Activated T-cell treated with anti-CD3 and anti-CD28 coated beads, Interleukin-2, amount 50 U/mL, for 24 hours (primary cell): Measurements from ENCODE around the gene GLO1.
A peak's percentile ranks its signal among the peaks of the same experiment; 100 is the strongest.

Experiments used
- DNase-seq: peaks from one replicate; pipeline ENCODE4 v3.0.0-alpha.2; 2020
- H3K27ac Mint-ChIP-seq: 2 replicates; pipeline ENCODE4 v1.8.0; 2020; ENCODE audit warnings: mild to moderate bottlenecking, mixed read lengths
- H3K27me3 Mint-ChIP-seq: 2 replicates; pipeline ENCODE4 v1.8.0; 2020; ENCODE audit warnings: mixed read lengths
- H3K36me3 Mint-ChIP-seq: 2 replicates; pipeline ENCODE4 v1.8.0; 2020; ENCODE audit warnings: low read depth, mixed read lengths
- H3K4me1 Mint-ChIP-seq: 2 replicates; pipeline ENCODE4 v1.8.0; 2020; ENCODE audit warnings: low read depth, mixed read lengths
- H3K4me3 Mint-ChIP-seq: 2 replicates; pipeline ENCODE4 v1.8.0; 2020; ENCODE audit warnings: mild to moderate bottlenecking, moderate library complexity, mixed read lengths
- H3K9me3 Mint-ChIP-seq: 2 replicates; pipeline ENCODE4 v1.8.0; 2020; ENCODE audit warnings: mixed read lengths

GLO1 gene

DNA sequence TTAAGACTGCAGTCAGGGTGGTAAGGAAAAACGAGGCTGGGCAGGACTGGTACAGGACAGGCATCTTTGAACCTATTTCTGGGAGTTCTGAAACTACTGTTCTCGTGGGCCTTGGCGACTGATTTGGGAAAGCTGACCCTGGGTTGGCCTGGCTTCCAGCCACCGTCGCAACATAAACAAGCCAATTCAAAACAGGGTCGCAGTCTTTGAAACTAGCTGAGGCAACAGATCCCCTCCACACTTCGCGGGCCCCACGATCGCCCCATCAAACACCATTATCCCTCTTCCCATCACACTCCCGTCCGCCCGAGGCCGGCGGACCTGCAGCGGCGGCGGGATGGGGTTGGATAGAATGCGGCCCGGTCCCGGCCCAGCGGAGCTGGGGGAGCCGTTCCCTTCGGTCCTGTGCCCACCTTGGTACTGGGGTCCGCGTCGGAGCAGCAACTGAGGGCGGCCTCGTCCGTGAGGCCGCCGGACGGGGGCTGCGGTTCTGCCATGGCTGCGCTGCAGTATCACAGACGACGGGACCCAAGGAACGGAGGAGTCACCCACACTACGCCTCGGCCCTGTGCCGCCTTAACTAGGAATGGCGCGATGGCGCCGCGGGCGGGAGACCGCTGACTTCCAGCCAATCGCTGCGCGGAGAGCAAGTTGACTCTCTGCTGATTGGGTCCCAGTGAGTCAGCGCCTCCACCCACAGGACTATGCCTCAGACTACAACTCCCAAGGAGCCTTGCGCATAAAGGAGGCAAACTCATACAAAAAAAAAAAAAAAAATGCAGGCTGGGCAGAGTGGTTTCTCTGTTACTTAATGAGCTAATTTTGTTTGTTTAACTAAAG, at the start of gene GLO1:
TSS of gene GLO1 (minus strand) at position 588 of the 840 bp plus-strand sequence. CDS start at position 497, 91 bp downstream.
- Mint-ChIP-seq H3K4me1 (peaks cover 43% of the 10 kb centered on the region), H3K4me3 (peak within 1 kb of the TSS; percentile 86), H3K9me3 (peaks cover 7% of the 10 kb centered on the region), H3K27ac (peak within 1 kb of the TSS; percentile 92), H3K27me3 (peaks cover 14% of the 10 kb centered on the region), H3K36me3 (peaks cover 51% of the 10 kb centered on the region)
- peak; percentile 95 for DNase-seq

DNA sequence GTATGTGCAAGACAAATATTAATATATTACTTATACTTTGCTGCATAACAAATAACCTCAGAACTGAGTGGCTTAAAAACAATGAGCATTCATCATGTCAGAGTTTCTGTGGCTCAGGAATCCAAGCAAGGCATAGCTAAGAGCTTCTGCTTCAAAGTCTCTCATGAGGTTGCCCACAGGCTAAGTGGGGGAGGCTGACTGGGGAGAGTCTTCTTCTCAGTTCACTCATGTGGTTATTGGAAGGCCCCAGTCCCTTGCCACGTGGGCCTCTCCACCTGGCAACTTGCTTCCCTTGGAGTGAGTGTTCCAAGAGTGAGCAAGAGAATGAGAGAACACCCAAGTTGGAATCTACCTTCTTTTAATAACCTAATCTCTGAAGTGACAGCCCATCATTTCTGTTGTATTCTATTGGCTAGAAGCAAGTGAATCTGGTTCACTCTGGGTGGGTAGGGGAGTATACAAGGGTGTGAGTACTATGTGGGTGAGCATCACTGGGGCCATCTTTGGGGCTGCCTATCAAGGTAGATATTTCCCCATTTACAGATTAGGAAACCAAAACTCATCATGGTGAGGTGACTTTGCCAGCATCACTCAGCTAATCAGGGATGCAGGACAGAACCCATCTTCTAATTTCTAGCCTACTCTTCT, 48.1 kb upstream of the GLO1 start:
- H3K27me3 Mint-ChIP-seq, result peaks cover 19% of the 10 kb centered on the region
- H3K36me3 Mint-ChIP-seq, result no peaks in the 10 kb centered on the region
- peaks cover 37% of the 10 kb centered on the region for H3K4me1 Mint-ChIP-seq
- peak overlapping the region; percentile 73 for H3K27ac Mint-ChIP-seq
- DNase-seq, result peak; percentile 37
- H3K9me3 Mint-ChIP-seq, result no peaks in the 10 kb centered on the region
- no peak overlapping the region for H3K4me3 Mint-ChIP-seq

DNA sequence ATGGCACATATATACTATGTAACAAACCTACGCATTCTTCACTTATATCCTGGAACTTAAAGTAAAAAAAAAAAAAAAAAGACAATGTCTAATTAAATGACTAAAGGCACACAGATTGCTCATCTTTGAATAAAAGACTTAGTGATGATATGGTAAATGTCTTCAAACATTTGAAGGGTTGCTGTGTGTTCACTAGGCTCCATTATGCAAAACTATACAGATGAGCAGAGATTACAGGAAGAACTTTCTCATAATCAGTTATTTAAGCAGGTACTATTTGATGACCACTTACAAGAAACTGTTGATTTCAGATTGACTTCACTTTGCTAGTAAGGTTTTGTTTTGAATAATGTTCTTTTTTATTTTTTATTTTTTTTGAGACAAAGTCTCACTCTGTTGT, 46.5 kb upstream of the GLO1 start:
- H3K4me1 Mint-ChIP-seq, result peaks cover 22% of the 10 kb centered on the region
- H3K27ac Mint-ChIP-seq, result no peak overlapping the region
- no peaks in the 10 kb centered on the region for H3K9me3 Mint-ChIP-seq
- DNase-seq, result no peak
- no peak overlapping the region for H3K4me3 Mint-ChIP-seq
- H3K36me3 Mint-ChIP-seq, result no peaks in the 10 kb centered on the region
- peaks cover 25% of the 10 kb centered on the region for H3K27me3 Mint-ChIP-seq

DNA sequence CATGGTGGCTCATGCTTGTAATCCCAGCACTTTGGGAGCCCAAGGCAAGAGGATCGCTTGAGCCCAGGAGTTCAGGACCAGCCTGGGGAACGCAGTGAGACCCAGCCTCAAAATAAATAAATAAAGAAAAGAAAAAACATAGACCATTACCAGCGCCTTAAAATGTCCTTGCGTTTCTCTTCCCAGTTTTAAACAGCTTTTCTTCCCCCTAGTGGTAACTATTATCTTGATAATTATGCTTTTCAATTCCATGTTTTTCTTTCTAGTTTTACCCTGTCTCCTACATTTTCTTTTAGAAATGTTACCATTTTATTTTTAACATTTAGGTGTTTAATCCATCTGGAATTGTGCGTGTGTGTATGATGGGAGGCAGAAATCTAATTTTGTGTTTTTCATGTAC, 36.6 kb upstream of the GLO1 start:
- Mint-ChIP-seq H3K9me3 (peaks cover 5% of the 10 kb centered on the region), H3K4me1 (no peaks in the 10 kb centered on the region), H3K36me3 (no peaks in the 10 kb centered on the region), H3K27ac (no peak overlapping the region), H3K27me3 (peaks cover 60% of the 10 kb centered on the region), H3K4me3 (no peak overlapping the region)
- no peak for DNase-seq

DNA sequence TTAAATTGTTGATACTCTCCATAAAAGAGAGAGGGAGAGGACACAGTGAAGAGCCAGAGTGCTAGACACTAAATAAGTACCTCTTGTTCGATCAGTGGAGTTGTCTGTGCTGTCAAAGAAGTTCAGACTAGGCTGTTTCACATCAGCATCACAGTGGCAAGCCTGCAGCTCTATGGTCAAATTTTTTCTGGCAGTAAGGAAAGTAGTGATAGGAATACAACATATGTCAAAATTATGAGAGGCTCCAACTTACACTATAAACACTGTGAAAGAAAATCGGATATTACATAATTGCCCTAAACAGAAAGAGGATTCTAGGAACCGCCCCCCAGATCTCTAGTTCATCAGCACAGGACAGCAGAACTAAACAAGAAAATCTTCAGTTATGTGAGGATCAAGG, 35.3 kb upstream of the GLO1 start:
- peaks cover 56% of the 10 kb centered on the region for H3K27me3 Mint-ChIP-seq
- no peak overlapping the region for H3K27ac Mint-ChIP-seq
- H3K4me3 Mint-ChIP-seq, result no peak overlapping the region
- no peak for DNase-seq
- no peaks in the 10 kb centered on the region for H3K4me1 Mint-ChIP-seq
- peaks cover 5% of the 10 kb centered on the region for H3K9me3 Mint-ChIP-seq
- no peaks in the 10 kb centered on the region for H3K36me3 Mint-ChIP-seq

DNA sequence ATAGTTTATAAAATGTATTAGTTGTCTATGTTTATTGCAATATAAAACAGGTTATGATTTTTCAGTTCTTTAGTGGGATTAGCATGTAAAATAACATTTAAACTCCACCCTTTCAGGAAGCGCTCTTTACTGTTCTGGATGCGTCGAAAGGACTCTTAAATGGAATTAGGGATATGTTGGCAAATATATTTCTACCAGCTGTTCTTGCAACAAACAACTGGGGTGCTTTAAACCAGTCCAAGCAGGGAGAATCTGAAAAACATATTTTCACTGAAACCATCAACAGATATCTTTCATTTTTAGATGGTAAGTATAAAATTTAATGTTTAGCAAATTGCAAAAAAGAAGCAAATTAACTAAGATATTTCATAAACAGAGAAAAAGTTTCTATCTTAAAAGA, 34.0 kb upstream of the GLO1 start:
- Mint-ChIP-seq H3K9me3 (peaks cover 5% of the 10 kb centered on the region), H3K4me1 (no peaks in the 10 kb centered on the region), H3K4me3 (no peak overlapping the region), H3K36me3 (no peaks in the 10 kb centered on the region), H3K27ac (no peak overlapping the region), H3K27me3 (peaks cover 57% of the 10 kb centered on the region)
- DNase-seq, result no peak

DNA sequence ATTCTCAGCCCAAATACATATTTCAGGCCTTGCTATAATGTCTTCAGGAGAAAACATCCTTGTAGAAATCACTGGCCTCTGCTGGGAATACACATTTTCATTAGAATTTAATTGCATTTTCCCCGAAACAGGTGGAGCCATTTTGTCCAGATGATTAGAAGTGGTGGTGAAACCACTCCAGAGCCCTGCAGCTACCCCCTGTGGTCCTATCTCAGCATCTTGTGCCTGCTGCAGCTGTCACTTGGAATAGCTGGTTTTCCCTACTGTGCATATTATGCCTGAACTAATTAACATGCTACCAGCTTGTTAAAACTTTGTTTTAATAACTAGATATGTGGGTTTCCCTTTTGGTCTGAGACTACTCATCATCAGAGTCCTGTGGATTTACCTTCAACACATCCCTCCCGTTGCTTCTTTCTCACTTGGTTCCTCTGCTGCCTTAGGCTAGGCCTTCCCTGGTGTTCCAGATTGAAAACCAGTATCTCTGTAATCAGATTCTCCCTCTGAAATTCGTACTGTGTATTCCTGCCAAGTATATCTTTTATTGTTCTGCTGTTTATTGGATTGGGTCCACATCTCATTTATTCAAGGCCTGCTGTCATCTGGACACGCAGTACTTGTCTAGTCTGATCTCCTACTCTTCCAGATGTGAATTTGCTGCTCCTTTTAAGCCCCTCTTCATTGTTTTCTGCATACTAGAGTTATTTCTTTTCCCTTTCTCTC, 27.4 kb upstream of the GLO1 start:
- peaks cover 10% of the 10 kb centered on the region for H3K4me1 Mint-ChIP-seq
- H3K27ac Mint-ChIP-seq, result no peak overlapping the region
- no peak overlapping the region for H3K4me3 Mint-ChIP-seq
- no peak for DNase-seq
- peaks cover under 1% of the 10 kb centered on the region for H3K9me3 Mint-ChIP-seq
- no peaks in the 10 kb centered on the region for H3K36me3 Mint-ChIP-seq
- H3K27me3 Mint-ChIP-seq, result peaks cover 11% of the 10 kb centered on the region

DNA sequence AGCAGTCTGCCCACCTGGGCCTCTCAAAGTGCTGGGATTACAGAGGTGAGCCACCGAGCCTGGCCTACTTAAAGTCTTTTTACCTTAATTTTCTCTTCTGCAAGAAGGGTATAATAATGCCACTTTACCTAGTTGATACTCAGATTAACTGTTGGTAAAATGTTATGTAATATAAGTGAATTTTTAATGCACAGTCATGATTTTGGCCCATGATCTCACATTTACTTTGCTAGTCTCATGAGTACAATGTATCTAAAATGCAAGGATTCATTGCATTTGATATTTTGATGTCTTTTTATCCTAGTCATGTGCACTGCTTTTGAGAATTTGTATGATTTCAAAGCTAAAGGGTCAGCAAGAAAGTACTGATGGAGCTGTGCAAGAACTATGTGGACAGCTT, 25.3 kb upstream of the GLO1 start:
- DNase-seq, result no peak
- Mint-ChIP-seq H3K4me3 (no peak overlapping the region), H3K36me3 (no peaks in the 10 kb centered on the region), H3K9me3 (no peaks in the 10 kb centered on the region), H3K4me1 (peaks cover 11% of the 10 kb centered on the region), H3K27ac (no peak overlapping the region), H3K27me3 (peaks cover 5% of the 10 kb centered on the region)

DNA sequence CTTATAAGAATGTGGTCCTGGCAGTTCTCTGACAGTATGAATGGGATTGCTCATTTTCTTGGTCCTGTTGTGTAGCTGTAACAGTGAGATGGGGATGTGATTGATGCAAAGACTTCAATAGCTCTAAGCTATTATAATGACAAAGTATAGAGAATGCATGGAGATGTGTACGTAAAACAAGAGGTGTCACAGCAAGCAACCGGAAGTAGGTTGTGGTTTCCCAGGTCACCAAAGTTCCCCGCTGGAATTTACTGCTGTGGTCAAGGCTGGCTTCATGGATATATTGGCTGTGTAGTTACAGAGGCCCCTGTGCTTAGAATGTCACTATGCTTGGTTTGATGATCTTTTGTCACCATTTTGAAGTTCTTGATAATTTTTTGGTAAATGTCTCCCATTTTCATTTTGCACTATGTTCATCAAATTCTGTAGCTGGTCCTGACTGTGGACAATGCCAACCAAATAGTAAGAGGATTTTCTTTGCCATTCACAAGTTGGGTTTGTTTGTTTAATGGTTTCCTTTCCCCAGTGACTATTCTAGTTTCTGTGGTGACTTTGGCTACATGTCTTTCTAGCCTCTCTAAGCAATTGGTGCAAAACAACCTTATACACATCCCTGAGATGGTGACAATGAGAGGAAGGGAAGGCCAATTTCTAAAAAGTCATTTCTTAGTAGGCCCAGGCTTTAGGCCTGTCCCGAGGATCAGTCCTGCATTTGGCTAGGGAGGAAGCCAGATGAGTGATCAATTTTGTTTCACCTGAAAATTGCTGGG, 22.7 kb upstream of the GLO1 start:
- no peaks in the 10 kb centered on the region for H3K9me3 Mint-ChIP-seq
- no peak overlapping the region for H3K4me3 Mint-ChIP-seq
- no peak overlapping the region for H3K27ac Mint-ChIP-seq
- DNase-seq, result no peak
- no peaks in the 10 kb centered on the region for H3K36me3 Mint-ChIP-seq
- H3K27me3 Mint-ChIP-seq, result peaks cover 21% of the 10 kb centered on the region
- peaks cover 11% of the 10 kb centered on the region for H3K4me1 Mint-ChIP-seq

DNA sequence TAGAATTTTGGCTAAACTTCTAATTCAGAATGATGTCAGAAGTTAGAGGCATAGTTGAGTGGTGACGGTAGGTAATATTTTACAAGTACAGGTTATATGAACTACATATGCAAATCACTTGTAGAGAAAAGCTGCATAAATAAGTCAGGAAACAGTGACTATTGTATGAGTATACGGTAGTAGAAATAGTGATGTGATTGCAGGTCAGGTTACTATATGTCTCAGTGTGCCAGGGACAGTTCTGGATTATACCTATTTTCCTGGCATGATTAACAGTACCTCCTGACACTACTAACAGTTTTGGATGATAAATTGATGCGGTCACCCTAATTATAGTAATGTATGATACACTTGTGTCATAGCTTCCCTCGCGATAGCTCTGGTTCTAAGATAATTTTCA, 21.4 kb upstream of the GLO1 start:
- Mint-ChIP-seq H3K4me3 (no peak overlapping the region), H3K36me3 (no peaks in the 10 kb centered on the region), H3K4me1 (peaks cover 11% of the 10 kb centered on the region), H3K27ac (no peak overlapping the region), H3K27me3 (peaks cover 34% of the 10 kb centered on the region), H3K9me3 (no peaks in the 10 kb centered on the region)
- no peak for DNase-seq

DNA sequence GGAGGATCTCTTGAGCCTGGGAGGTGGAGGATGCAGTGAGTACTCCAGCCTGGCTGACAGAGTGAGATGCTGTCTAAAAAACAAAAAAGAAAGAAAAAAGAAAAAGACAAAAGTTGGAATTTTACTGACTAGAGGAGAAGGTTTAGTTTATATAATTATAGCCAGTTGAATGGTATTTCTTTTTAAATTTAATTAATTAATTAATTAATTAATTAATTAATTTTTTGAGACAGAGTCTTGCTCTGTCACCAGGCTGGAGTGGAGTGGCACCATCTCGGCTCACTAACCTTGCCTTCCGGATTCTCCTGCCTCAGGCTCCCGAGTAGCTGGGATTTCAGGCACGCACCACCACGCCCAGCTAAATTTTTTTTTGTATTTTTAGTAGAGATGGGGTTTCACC, 20.8 kb upstream of the GLO1 start:
- no peak overlapping the region for H3K27ac Mint-ChIP-seq
- no peaks in the 10 kb centered on the region for H3K9me3 Mint-ChIP-seq
- peaks cover 11% of the 10 kb centered on the region for H3K4me1 Mint-ChIP-seq
- H3K4me3 Mint-ChIP-seq, result no peak overlapping the region
- no peak for DNase-seq
- no peaks in the 10 kb centered on the region for H3K36me3 Mint-ChIP-seq
- peaks cover 39% of the 10 kb centered on the region for H3K27me3 Mint-ChIP-seq

DNA sequence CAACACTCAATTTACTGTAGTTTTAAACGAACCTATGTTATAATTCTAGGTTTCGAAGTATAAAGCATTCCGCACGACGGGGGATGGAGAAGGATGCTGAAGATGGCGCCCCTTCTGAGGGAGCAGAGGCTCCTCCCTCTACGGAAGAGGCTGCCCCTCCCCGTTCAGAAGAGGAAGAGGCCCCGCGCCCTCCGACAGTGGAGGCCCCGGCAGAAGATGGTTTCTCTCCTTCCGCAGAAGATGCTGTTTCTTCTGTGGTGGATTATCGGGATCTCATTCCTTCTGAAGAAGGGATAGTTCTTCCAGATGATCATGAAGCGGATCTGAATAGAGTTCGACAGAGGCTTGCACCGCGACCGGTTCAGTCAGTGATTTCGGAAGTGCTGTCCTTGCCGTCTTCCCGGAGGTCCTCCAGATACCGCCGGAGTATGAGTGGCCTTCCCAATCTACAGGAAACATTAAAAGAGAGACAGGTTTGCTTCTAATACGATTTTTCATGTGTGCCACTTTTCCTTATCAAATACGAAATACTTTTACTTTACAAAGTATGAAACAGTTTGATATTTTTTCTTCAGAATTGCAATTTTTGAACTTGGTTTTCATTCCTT, 19.9 kb upstream of the GLO1 start:
- Mint-ChIP-seq H3K9me3 (no peaks in the 10 kb centered on the region), H3K4me1 (peaks cover 11% of the 10 kb centered on the region), H3K27ac (no peak overlapping the region), H3K36me3 (no peaks in the 10 kb centered on the region), H3K4me3 (no peak overlapping the region), H3K27me3 (peaks cover 43% of the 10 kb centered on the region)
- no peak for DNase-seq

DNA sequence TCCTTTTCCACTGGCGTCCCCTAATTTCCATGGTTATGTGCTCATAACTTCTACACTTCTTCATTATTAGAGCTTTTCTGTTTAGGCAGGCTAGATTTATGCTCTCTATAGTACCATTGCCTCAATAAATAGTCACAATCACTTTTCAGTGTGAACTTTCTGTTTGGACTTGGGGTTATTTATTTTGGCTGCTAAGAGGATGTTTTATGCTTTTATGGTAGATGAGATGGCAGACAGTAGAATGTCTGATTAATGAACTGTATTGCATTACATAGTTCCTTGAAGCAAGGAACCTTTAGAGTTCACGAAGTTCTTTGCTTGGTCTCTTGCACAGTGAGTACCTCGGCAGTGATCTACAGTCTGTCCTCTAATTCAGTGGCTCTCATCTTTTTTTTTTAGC, 19.1 kb upstream of the GLO1 start:
- H3K4me3 Mint-ChIP-seq, result no peak overlapping the region
- peaks cover 11% of the 10 kb centered on the region for H3K4me1 Mint-ChIP-seq
- H3K27me3 Mint-ChIP-seq, result peaks cover 48% of the 10 kb centered on the region
- DNase-seq, result no peak
- H3K27ac Mint-ChIP-seq, result no peak overlapping the region
- no peaks in the 10 kb centered on the region for H3K9me3 Mint-ChIP-seq
- H3K36me3 Mint-ChIP-seq, result no peaks in the 10 kb centered on the region

DNA sequence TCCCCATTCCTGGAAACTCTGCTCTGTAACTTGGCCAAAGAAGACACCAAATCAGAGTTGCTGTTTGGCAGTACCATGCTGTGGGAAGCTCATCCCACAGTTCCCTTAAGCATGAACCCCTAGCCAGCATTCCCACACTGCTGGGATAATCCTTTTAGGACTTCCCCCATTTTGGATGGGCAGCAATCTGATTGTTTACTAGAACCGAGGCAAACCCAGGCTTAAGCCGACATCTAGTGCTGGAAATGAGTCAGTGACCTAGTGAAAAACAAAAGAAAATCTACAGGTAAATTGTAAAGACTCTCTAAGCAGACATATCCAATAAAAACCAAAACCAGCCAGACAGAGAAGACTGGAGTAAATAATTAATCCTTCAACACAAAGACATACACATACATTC, 17.4 kb upstream of the GLO1 start:
- no peak overlapping the region for H3K27ac Mint-ChIP-seq
- H3K27me3 Mint-ChIP-seq, result peaks cover 58% of the 10 kb centered on the region
- peaks cover 8% of the 10 kb centered on the region for H3K4me1 Mint-ChIP-seq
- H3K36me3 Mint-ChIP-seq, result no peaks in the 10 kb centered on the region
- H3K9me3 Mint-ChIP-seq, result no peaks in the 10 kb centered on the region
- DNase-seq, result no peak
- no peak overlapping the region for H3K4me3 Mint-ChIP-seq
